ENCODE measurements around the gene COX7B.
A peak's percentile ranks its signal among the peaks of the same experiment; 100 is the strongest.

The COX7B gene

GRCh38 chrX:77945910-77946545 is 46.8 kb downstream of the COX7B start:
- DNase-seq (ENCODE audit: low read depth, low spot score), result no peak

GRCh38 chrX:77946571-77946970 is 47.3 kb downstream of the COX7B start:
- DNase-seq (ENCODE audit: low read depth, low spot score), result no peak

DNA sequence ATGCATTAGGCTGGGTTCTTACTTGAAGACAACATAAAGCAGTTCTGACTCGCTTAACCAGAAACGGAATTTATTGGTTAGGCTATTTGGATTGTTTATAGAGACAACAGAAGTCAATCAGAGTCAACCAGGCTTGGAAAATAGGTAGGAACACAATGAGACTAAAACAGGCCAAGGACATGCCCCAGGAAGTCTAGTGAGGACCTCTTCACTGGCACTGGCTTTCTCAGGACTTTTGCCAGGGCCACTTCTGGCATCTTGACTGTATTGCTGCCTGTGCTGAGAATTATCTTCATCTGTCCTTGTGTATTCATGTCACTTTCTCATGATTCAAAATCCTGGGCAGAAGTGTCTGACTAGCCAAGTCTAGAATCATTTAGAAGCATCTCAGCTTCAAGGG is 50.6 kb downstream of the COX7B start:
- DNase-seq (ENCODE audit: low read depth, low spot score), result no peak

DNA sequence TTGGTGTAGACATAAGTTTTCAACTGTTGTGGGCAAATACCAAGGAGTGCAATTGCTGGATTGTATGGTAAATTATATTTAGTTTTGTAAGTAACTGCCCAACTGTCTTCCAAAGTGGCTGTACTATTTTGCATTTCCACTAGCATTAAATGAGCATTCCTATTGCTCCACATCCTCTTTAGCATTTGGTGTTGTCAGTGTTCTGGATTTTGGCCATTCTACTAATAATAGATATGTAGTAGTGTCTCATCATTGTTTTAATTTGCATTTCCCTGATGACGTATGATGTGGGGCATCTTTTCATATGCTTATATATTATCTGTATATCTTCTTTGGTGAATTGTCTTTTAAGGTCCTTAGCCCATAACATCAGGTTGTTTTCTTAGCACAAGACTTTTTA is 52.9 kb downstream of the COX7B start:
- DNase-seq (ENCODE audit: low read depth, low spot score), result no peak

GRCh38 chrX:77953302-77953701 is 54.0 kb downstream of the COX7B start:
- DNase-seq (ENCODE audit: low read depth, low spot score), result peak; percentile 7

DNA sequence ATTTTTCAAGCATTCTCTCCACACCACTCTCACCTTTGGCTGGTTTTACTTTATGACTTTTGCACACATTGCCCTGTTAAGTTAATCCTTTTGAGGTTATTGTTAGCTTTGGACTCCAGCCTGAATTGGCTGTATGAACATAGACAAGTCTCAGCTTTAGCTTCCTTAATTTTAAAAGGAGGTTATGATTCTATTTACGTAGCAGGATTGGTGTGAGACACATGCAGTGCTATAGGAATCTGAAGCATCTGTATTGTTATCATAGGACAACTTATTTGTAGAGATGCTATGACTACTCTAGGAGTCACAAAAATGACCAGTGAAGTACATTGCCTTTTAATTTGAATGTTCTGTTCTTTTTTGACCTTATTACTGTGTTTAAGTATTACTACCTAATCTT is 54.4 kb downstream of the COX7B start:
- peak; percentile 11 for DNase-seq (ENCODE audit: low read depth, low spot score)

Measured in astrocyte of the hippocampus (primary cell).